Measurements from ENCODE around the gene SP4. TPM values are rescaled to one million over a fixed set of nuclear protein-coding genes. Genes with fewer than 3 reads are reported as not detected.

The SP4 gene
- total RNA-seq, 4 donors from 2014 or later, result 8.0 to 44.9 (median 14.0) TPM

GRCh38 chr7:21414795-21415393, 13.0 kb upstream of the SP4 start:
- intact Hi-C loops (cut with DNase I), result no loop called here
- H3K4me1 ChIP-seq, result peaks cover 0 to 3% (median 0%) of the 10 kb centered on the region in 4 donors
- H3K9me3 ChIP-seq, result no peaks in the 10 kb centered on the region
- WGBS, result 86% methylated on average over 6 of the region's 6 CpGs
- DNase-seq (ENCODE audit: extremely low spot score), result no peak
- no peak overlapping the region for H3K27ac ChIP-seq (replicated peaks in 1 of 4)
- H3K4me3 ChIP-seq, result no peak overlapping the region
- no peak for TF ChIP-seq EP300 (IDR thresholded peaks at IDR 0.05)
- TF ChIP-seq POLR2AphosphoS5 (IDR thresholded peaks at IDR 0.05), result no peak
- TF ChIP-seq, protein P1, sequence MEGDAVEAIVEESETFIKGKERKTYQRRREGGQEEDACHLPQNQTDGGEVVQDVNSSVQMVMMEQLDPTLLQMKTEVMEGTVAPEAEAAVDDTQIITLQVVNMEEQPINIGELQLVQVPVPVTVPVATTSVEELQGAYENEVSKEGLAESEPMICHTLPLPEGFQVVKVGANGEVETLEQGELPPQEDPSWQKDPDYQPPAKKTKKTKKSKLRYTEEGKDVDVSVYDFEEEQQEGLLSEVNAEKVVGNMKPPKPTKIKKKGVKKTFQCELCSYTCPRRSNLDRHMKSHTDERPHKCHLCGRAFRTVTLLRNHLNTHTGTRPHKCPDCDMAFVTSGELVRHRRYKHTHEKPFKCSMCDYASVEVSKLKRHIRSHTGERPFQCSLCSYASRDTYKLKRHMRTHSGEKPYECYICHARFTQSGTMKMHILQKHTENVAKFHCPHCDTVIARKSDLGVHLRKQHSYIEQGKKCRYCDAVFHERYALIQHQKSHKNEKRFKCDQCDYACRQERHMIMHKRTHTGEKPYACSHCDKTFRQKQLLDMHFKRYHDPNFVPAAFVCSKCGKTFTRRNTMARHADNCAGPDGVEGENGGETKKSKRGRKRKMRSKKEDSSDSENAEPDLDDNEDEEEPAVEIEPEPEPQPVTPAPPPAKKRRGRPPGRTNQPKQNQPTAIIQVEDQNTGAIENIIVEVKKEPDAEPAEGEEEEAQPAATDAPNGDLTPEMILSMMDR (IDR thresholded peaks at IDR 0.05), result no peak
- no peak for TF ChIP-seq POLR2A (IDR thresholded peaks at IDR 0.05; ENCODE audit: low read depth)
- peaks cover 0 to 7% (median 0%) of the 10 kb centered on the region in 4 donors for H3K27me3 ChIP-seq
- no peaks in the 10 kb centered on the region for H3K36me3 ChIP-seq

DNA sequence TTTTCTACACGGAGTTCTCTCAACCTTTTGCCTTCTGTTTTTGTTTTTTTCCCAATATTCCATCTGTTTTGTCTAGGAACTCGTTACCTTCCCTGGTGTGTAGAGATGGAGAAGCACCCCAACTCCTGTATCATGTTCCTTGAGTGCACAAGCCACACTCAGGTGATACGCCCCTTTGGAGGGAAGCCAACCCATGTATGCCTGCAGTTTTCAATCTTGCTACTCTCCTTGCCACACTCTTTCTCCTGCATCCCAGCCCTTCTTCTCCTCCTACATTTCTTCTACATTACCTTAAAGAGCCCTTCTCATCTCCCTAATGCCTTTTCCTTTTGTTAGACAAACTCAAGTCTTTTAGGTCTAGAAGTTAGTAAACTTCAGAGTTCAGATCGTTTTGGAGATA, 10.2 kb upstream of the SP4 start:
- H3K27me3 ChIP-seq, result no peaks in the 10 kb centered on the region
- no peaks in the 10 kb centered on the region for H3K9me3 ChIP-seq
- no peaks in the 10 kb centered on the region for H3K36me3 ChIP-seq
- WGBS, result 51% methylated on average over 4 of the region's 4 CpGs
- intact Hi-C loops (cut with DNase I), result no loop called here
- TF ChIP-seq, protein P1 (IDR thresholded peaks at IDR 0.05), result no peak
- TF ChIP-seq POLR2A (IDR thresholded peaks at IDR 0.05; ENCODE audit: low read depth) (no peak), POLR2AphosphoS5 (IDR thresholded peaks at IDR 0.05) (no peak), EP300 (IDR thresholded peaks at IDR 0.05) (no peak)
- DNase-seq (ENCODE audit: extremely low spot score), result no peak
- H3K4me1 ChIP-seq, result peaks cover 0 to 3% (median 0%) of the 10 kb centered on the region in 4 donors
- no peak overlapping the region for H3K4me3 ChIP-seq
- H3K27ac ChIP-seq (replicated peaks in 1 of 4), result no peak overlapping the region

DNA sequence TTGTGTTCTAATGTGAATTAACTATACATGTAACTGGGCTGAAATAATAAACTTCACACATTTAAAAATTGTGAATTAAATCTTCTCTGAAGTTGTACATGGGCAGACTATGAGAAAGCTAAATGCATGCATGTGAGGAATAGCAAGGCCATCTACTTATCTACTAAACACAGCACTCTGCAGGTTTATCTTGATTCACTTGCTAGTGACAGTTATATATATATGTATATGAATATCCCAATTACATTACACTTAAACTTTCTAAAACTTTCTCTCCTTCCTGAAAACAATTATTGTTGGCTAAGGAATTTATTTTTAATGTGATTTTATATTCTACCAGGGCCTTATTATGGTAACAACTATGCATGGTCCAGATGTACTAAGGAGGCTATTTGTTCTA, 5.1 kb upstream of the SP4 start:
- Histone ChIP-seq H3K27ac (replicated peaks in 1 of 4) (no peak overlapping the region), H3K4me1 (peaks cover 6 to 10% (median 8%) of the 10 kb centered on the region in 4 donors), H3K9me3 (no peaks in the 10 kb centered on the region), H3K27me3 (no peaks in the 10 kb centered on the region), H3K36me3 (no peaks in the 10 kb centered on the region), H3K4me3 (no peak overlapping the region)
- intact Hi-C loops (cut with DNase I), result no loop called here
- no peak for DNase-seq (ENCODE audit: extremely low spot score)
- TF ChIP-seq POLR2A (IDR thresholded peaks at IDR 0.05; ENCODE audit: low read depth) (no peak), POLR2AphosphoS5 (IDR thresholded peaks at IDR 0.05) (no peak), EP300 (IDR thresholded peaks at IDR 0.05) (no peak)
- TF ChIP-seq, protein P1 (IDR thresholded peaks at IDR 0.05), result no peak

DNA sequence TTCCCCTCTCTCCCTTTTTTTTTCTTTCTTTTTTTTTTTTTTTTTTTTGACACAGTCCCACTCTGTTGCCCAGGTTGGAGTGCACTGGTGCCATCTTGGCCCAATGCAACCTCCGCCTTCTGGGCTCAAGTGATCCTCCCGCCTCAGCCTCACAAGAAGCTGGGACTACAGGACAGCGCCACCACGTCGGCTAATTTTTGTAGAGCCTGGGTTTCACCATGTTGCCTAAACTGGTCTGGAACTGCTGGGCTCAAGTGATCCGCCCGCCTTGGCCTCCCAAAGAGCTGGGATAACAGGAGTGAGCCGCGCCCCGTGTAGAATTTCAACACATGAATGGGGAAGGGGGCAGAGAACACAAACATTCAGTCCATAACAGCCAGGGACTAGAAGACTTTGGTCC, 2.6 kb upstream of the SP4 start:
- DNase-seq (ENCODE audit: extremely low spot score), result no peak
- intact Hi-C loops (cut with DNase I), result no loop called here
- Histone ChIP-seq H3K36me3 (peaks cover 0 to 8% (median 0%) of the 10 kb centered on the region in 4 donors), H3K9me3 (no peaks in the 10 kb centered on the region), H3K4me3 (no peak overlapping the region), H3K27me3 (no peaks in the 10 kb centered on the region), H3K4me1 (peaks cover 21 to 28% (median 26%) of the 10 kb centered on the region in 4 donors), H3K27ac (replicated peaks in 1 of 4) (no peak overlapping the region)
- TF ChIP-seq EP300 (IDR thresholded peaks at IDR 0.05) (no peak), POLR2AphosphoS5 (IDR thresholded peaks at IDR 0.05) (no peak), POLR2A (IDR thresholded peaks at IDR 0.05; ENCODE audit: low read depth) (no peak)
- TF ChIP-seq, protein P1 (IDR thresholded peaks at IDR 0.05), result no peak
- 97% methylated on average over 10 of the region's 10 CpGs for WGBS

Measured in esophagus muscularis mucosa (tissue), 4 donors.